Stimulated activated CD8-positive, alpha-beta memory T cell treated with anti-CD3 and anti-CD28 coated beads, Interleukin-12 subunit alpha, Interleukin-12 subunit beta, amount 100 ng/mL, for 1 hour (primary cell): ENCODE measurements around the gene GET3.
A peak's percentile ranks its signal among the peaks of the same experiment; 100 is the strongest.

Source experiments
- DNase-seq: peaks from one replicate; pipeline ENCODE4 v3.0.0-alpha.2; 2020; ENCODE audit warnings: low read depth

Gene GET3

DNA sequence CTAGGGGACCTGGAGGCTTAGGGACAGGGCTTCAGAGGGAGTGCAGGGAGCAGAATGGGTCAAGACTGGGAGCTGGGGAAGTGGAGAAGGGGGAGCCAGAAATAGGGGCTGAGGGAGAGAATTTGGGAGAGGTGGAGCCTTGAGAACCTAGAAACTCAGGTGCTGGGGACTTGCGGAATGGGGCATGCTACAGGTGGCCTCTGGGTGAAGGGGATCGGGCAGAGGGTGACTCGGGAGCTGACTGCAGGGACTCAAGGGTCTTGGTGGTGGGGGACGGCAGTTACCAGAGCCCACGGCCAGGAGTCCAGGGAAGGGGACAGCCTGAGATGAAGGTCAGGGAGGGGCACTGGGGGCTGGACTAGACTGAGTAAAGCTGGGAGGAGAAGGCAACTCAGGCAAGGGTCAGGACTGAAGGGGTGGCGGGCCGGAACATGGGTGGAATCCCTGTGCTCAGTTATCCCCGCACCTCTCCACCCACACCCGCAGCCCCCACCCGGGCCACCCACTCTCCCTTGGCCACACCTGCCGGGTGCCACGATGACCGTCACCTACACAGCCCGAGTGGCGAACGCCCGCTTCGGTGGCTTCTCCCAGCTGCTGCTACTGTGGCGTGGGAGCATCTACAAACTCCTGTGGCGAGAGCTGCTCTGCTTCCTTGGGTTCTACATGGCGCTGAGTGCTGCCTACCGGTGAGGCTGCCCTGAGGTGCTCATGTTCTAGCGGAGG lies 14.9 kb downstream of the GET3 start:
- no peak for DNase-seq

DNA sequence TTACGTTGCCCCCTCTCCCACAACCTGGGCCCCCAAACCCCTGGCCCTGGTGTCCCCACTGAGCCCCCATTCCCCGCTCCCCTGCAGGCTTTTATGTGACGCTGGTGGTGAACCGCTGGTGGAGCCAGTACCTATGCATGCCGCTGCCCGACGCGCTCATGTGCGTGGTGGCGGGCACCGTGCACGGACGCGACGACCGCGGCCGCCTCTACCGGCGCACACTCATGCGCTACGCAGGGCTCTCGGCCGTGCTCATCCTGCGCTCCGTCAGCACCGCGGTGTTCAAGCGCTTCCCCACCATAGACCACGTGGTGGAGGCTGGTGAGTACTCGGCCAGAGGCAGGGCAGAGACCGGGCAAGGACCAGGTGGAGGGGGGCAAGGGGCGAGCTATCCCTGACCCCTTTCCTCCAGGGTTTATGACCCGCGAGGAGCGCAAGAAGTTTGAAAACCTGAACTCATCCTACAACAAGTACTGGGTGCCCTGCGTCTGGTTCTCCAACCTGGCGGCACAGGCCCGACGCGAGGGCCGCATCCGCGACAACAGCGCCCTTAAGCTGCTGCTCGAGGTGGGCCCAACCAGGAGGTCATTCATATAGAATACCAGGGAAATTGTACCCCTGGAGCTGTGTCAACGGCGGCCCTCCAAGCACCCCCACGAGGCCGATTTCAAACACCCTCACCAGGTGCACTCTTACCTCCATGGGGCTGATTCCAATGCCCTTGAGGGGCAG lies 17.3 kb downstream of the GET3 start:
- DNase-seq = no peak

DNA sequence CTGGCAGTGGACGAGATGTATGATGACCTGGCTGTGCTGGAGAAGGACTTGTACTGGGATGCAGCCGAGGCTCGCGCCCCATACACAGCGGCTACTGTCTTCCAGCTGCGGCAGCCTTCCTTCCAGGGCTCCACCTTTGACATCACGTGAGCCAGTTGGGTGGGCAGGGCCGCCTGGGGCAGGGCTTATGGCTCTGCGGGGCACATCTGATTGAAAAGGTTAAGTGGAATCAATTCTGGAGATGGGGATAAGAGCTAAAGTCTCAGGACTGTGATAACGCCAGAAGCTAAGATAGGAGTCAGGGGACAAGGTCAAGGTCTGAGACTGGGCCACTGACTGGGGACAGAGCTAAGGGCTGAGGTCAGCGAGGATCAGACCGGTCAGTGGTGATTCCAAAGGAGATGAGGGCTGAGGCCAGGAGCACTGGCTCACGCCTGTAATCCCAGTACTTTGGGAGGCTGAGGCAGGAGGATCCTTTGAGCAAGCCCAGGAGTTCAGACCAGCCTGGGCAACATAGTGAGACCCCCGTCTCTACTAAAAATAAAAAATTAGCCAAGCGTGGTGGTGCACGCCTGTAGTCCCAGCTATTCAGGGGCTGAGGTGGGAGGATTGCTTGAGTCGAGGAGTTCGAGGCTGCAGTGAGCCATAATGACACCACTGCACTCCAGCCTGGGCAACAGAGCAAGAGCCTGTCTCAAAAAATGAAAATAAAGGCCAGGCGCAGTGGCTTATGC lies 19.0 kb downstream of the GET3 start:
- DNase-seq = no peak

DNA sequence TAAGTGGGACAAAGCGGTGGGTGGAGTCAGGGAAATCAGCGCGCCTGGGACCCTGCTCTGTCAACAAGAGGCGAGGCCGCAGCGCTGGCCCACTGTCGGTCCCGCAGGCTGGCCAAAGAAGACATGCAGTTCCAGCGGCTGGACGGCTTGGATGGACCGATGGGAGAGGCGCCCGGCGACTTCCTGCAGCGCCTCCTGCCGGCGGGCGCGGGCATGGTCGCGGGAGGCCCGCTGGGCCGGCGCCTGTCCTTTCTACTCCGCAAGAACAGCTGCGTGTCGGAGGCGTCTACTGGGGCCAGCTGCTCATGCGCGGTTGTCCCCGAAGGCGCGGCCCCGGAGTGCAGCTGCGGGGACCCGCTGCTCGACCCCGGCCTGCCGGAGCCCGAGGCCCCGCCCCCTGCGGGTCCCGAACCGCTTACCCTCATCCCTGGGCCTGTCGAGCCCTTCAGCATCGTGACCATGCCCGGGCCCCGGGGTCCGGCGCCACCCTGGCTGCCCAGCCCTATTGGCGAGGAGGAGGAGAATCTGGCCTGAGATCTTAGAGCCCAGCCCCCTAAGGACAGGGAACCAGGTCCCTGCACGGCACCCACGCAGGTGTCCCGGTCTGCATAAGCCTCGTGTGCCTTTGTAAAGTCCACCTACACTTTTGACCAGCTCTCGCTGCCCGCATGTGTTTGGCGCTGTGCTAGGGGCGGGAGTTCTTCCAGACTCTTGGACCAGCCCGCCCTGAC lies 20.4 kb downstream of the GET3 start:
- no peak for DNase-seq

DNA sequence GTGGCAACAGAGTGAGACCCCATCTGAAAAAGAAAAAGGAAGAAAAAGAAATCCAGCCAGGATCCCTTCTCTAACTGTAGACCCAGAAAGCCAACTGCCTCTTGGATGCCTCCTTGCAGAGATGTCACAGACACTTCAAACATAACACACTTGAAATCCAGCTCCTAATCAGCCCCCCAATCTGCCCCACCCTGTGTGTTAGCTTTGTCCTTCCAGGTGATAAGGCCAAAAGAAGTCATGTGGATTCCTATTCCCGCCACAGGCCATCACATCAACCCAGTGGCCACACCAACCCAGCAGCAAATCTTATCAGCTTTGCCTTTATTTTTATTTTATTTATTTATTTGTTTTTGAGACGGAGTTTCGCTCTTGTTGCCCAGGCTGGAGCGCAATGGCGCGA lies 22.4 kb downstream of the GET3 start:
- DNase-seq = no peak

DNA sequence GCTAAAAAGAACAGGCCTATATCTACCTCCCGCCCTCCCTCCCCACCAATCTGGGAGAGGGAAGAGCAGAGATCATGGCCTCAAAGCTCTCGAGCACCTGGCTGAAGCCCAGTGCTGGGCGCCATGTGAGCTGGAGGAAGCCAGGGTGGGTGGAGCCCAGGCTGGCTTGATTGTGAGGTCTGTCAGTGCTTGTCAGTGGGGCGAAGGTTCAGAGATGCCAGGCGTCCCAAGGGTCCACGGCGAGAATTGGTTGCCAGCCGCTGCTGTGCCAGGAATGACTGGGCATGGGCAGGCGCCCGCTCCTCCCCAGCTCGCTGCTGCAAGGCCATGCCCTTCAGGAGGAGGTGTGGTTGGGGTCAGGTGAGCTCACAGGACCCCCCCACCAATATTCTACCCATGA lies 25.8 kb downstream of the GET3 start:
- no peak for DNase-seq

DNA sequence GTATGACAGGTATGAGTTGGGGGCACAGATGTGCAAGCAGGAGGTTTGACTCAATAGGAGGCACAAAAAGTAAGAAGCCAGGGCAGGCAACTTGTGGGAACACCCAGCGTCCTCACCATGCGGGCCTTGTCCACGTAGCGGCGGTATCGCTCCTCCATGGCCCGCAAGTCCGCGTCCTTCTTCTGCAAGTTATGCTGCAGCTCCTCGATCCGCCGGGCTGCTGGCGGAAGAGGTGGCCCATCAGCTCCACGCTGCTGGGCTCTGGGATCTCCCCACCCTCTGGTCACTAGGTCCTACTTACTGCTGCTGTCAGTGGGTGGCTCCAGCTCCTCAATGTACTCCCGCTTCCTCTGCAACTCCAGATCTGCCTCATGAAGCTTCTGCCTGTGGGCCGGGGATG lies 27.4 kb downstream of the GET3 start:
- no peak for DNase-seq

DNA sequence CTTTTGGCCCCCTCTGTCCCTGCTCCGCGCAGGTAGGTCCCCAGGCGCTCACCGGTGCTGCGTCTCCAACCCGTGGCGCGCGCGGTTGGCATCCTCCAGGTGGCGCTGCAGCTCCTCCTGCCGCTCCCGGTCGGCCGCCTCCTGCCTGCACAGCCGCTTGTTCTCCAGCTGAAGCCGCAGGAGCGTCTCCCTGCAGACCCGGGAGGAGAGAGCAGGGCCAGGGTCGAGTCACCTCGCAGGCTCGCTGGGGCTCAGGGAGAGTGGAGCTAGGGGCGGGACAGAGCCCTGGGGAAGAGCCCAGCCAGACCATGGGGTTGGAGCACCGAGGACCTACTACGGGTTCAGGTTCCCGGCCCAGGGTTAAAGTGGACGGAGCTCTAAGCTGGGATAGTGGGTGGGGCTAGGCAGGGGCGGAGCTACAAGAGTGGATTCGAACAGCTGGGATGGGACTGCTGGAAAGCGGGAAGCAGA lies 28.8 kb downstream of the GET3 start:
- DNase-seq = no peak

DNA sequence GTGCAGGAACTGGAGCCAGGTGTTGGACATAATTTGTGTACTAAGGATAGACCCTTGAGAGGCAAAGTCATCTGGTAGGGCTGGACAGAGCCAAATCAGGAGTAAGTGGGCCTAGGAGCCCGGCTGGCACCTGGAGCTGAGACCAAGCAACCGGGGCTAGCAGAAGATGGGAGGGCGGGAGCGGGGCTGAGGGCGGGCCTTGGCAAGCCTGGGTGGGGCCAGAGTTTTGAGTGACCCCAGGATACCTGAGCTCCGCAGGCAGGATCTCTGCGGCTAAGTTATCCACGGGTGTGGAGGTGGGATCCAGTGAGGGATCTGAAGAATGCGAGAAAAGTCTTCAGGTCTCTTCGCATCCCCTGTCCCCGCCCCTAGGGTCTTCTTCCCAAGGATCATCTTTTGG lies 29.9 kb downstream of the GET3 start:
- DNase-seq = no peak

DNA sequence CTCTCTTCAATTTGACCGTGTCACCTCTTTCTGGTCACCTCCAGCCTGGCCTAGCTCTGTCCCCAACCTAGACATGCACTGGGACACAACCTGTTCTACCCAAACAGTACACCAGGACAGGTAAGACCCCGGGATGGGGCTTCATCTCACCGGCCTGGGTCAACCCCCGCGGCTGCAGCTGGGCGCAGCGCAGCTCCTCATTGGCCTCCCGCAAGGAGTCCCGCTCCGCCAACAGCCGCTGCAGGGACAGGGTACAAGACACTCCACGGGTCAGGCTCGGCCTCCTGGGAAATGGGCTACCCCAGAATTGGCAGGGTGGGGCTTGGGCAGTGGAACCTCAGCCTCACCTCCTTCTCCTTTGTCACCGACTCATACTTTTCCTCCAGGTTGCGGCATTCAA lies 30.4 kb downstream of the GET3 start:
- DNase-seq = no peak

DNA sequence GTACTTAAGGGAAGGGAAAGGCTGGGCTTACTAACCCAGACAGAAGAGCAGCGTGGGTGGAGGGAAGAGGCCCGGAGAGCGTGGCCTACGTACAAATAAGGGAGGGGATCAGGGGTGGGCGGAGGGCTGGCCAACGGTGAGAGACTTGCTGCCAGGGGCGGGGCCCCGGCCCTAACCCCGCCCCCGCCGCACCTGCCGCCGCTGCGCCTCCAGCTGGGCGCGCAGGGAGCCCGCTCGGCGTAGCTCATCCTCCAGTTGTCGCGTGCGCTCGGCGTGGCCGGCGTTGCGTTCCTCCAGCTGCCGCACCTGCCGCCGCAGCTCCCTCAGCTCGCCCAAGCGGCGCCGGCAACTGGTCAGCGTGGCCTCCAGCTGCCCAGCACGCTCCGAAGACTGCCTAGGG lies 32.4 kb downstream of the GET3 start:
- DNase-seq = no peak

DNA sequence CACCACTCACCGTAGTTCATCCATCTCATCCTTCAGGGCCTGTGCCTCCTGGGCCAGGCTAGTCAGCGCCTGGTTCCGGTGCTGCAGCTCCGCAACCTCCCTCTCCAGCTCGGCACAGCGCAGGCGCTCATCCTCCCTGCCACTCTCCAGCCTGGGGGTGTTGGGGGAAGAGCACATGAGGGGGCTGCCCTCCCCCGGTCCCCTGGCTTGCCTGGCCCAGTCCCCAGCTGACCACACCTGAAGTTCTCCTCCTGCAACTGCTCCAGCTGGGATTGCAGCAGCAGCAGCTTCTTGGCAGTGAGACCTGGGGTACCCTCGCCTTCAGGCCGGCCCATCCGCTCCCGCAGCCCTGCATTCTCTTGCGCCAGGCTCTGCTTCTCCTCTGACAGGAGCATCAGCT lies 33.6 kb downstream of the GET3 start:
- no peak for DNase-seq

DNA sequence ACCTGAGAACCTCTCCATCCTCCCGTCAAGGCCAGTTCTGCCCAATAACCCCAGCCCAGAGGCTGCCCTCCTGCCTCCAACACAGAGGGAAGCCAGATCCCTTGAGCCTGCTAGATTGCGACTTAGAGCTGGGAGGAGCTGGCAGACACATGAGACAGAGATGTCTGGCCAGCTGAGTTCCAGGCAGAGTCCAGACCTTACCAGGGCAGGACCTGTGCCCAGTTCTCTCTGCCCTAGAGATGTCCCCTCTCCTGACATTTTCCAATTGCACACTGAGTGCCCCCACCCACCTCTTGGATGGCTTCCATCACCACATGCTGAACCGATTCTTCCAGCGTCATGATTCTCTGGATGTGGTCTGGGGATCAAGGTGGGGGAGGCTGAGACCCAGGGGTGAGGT lies 35.0 kb downstream of the GET3 start:
- no peak for DNase-seq

DNA sequence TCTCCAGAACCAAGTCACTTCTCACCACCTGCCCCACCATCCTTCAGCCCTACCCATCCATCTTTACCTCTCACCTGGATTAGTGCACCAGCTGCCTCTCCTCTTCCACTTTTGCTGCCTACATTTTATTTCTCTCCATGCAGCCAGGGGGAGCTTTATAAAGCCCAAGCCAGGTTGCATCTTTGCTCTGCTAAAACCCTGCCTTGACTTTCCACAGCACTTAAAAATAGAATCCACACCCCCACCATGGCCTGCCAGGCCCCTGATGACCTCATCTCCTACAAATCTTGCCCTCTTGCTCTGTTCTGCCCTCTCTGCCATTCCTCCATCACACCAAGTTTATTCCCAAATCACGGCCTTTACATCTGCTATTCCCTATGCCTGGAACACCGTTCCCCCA lies 36.3 kb downstream of the GET3 start:
- DNase-seq = no peak

DNA sequence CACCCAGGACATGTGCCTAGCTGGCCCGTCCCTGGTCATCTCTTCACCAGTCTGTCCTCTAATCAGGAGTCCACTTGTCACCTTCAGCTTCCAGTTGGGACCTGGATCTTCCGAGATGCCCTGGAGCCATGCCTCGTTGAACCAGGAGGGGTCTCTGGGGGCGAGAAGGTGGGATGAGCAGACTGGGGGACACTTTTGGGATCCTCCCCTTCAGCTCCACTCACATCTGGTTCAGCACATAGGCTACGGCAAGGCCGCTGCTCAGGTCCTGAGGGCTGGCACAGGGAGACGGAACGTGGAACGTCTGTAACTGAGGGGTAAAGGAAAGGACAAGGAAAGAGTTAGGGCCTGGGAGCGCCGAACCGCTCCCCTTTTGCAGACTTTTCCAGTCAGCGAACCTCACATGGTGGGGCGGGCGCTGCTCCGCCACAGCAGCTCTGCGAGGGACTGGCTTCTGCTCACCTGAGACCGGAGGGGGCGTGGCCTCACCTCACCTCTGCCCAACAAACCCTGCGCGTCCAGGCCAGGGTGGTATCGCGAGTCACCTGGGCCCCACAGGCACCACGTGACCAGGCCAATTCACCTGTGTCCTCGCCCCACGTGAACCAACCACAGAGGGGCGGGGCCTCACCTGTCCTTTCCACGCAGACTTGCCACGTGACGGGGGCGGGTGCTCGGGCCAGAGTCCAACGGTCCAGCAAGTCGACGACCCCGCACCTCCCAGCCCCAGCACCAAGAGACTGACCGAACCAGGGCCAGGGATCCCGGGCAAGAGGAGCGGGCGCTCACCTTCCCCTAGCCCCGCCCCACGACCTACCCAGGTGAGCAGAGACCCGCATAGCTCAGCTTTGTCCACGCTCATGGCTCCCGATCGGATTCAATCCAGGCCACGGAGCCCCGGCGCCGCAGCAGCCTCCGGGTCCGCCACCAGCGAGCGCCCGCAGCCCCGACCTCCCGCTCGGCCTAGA lies 37.6 kb downstream of the GET3 start, which contains the start of gene HOOK2:
Gene HOOK2, minus strand, starts transcription at position 965 of the 968 bp plus-strand sequence. Its CDS starts 103 bp downstream, at position 862.
- DNase-seq = no peak

DNA sequence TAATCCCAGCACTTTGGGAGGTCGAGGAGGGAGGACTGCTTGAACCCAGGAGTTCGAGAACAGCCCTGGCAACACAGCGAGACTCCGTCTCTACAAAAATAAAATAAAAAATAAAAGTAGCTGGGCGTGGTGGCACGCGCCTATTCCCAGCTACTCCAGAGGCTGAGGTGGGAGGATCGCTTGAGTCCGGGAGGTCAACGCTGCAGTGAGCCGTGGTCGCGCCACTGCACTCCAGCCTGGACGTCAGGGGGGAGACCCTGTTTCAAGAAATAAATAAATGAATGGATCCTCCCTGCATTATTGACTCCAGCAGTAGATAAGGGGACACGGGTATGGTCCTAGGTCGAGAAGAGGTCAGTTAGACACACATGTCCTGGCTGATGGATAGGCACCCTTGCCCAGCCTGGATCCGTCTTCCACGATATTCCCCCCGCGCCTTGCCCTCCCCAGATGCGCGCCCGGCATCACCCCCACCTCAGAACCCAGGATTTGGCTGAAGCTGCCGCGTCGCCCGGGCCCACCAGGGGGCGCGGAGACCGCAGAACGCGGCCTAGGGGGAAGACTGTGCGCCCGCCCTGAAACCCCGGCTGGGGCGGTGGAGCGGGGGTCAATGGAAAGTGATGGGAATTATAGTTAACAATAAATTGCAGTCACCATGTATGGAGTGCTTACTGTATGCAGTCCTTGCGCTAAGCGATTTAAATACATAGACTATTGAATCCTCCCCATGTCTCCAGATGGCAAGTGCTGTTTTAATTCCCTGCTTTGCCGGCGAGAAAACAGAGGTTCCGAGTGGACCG lies 40.1 kb downstream of the GET3 start:
- DNase-seq = peak; percentile 65

DNA sequence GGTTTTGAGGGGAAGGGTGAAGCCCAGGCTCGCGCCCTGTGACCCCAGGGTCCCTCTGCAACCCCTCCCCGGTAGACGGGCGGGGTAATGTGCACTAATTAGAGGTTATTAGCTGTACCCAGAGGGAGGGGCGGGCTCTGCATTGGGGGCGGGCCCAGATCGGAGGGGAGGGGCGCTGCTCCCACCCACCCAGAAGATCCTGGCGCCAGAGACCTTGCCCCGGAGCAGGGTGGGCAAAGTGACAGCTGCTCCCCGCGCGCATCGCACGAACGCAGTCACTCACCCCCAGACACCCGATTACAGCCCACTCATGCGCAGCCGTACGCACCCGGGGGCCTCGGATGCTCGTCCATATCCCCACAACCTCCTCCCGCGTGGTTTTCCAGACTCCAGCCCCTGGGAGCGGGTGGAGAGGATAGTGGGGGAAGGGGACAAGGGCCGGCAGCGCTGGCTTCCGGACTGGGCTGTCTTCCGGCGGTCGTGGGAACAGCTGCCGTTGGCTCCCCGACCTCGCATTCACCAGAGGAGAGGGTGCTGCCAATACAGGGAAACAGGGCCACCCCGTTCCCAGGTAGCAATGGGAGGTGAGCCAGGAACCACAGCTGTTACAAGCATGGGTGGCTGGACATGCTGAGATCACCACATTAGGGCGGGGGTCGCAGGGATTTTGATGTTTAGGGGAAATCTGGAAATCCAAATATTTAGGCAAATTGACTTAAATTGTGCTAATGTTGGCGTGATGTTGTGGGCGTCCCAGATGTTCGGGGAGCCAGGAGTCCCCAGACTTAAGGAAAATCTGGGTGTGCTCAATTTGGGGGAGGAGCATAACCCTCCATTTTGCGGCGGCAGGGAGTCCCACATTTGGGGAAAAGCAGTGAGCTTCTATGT lies 41.0 kb downstream of the GET3 start:
- DNase-seq = no peak

DNA sequence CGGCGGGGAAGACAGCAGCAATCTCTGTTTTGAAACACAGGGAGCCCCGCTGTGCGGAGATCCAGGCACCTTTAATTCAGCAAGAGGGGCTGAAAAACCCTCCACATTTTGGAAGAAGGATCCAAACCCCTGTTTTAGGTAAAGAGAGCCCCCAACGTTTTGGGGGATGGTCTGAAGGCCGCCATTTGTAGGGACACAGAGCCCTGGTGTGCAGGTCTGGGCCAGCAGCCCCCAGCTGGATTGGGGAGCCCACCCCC lies 41.5 kb downstream of the GET3 start:
- DNase-seq = no peak
